SK-N-SH treated with all-trans-retinoic acid at 6 μM for 48 hours (cell line): ENCODE data around the gene ZNF432.

Experiments used
- ATAC-seq: fragments of 200-7000 bp; cut with Tn5 transposase; 3 replicates; pipeline ENCODE4 v1.9.1; 2020; ENCODE audit warnings: mild to moderate bottlenecking, moderate library complexity
- BACH2 ChIP-seq: fragments of 250-450 bp; sonication (Bioruptor Pico); IDR thresholded peaks from 2 replicates; pipeline ENCODE4 v1.9.0; 2021; ENCODE audit warnings: mild to moderate bottlenecking, borderline replicate concordance
- CSDC2 ChIP-seq: fragments of 250-450 bp; sonication (Bioruptor Pico); IDR thresholded peaks from 2 replicates; pipeline ENCODE4 v1.5.0; 2020; ENCODE audit warnings: mild to moderate bottlenecking, moderate library complexity
- RARB ChIP-seq: fragments of 250-450 bp; sonication (Bioruptor Pico); IDR thresholded peaks from 2 replicates; pipeline ENCODE4 v1.8.0; 2021; ENCODE audit warnings: mild to moderate bottlenecking, moderate library complexity
- ZNF565 ChIP-seq: fragments of 450-650 bp; formaldehyde crosslinking; conservative IDR thresholded peaks from 2 replicates; pipeline ENCODE4 v1.5.0; 2020; ENCODE audit warnings: low read depth, mild to moderate bottlenecking, moderate library complexity
- TF ChIP-seq, protein P1 (sequence below): fragments of 250-450 bp; sonication (Bioruptor Pico); IDR thresholded peaks from 2 replicates; pipeline ENCODE4 v1.8.0; 2021; ENCODE audit warnings: low read depth, mild to moderate bottlenecking, moderate library complexity, borderline replicate concordance
- TF ChIP-seq, protein P2 (sequence below): fragments of 250-450 bp; sonication (Bioruptor Pico); IDR thresholded peaks from 2 replicates; pipeline ENCODE4 v1.5.0; 2020; ENCODE audit warnings: mild to moderate bottlenecking, moderate library complexity

Gene ZNF432

DNA sequence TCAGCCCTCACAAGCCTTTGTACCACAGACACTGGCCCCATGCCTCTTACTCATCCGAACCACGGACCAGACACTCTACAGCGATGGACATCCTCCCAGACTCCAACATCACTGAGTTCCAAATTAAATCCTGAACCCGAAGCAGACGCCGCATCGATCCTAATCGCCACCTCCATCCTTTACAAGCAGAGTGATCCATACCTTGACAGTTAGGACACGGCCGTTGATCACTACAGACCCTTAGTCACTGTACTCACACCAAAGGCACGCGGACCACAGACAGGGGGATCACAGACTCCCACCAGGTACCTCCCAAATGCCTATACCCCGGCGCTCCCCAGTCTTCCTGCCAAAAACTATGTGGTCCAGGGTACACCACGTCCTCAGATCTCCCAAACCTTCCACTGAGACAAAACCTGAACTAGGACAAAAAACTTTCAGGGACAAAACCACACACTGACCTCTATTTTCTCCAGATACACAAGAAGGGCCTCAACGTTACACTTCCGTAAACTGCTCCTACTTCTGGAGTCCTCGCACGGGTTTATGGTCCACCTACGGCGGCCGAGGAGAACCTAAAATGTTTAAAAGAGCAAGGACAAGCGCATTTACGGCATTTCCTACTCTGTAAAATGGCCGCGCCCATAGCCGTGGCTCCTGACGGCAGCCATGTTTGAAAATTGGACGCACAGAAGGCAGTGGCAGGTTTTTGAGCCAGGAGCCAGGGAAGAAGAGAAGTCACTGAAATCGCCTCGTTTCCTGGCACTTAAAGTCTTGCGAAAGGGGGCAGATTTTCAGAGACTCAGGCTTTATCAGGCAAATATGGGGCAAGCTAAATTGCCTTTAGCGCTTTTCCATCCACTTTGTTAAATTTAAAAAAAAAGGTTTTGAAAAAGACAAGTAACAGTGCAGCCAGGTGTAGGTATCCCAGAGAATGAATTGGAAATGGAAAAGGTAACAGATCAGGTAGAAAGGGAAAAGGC is 62.0 kb downstream of the ZNF432 start, which contains the start of gene ZNF350:
TSS of gene ZNF350 (minus strand) at position 532 of the 983 bp plus-strand sequence. CDS start 12,480 bp downstream, outside the sequence.
- ATAC-seq: peak; percentile 100
- TF ChIP-seq, protein P1, sequence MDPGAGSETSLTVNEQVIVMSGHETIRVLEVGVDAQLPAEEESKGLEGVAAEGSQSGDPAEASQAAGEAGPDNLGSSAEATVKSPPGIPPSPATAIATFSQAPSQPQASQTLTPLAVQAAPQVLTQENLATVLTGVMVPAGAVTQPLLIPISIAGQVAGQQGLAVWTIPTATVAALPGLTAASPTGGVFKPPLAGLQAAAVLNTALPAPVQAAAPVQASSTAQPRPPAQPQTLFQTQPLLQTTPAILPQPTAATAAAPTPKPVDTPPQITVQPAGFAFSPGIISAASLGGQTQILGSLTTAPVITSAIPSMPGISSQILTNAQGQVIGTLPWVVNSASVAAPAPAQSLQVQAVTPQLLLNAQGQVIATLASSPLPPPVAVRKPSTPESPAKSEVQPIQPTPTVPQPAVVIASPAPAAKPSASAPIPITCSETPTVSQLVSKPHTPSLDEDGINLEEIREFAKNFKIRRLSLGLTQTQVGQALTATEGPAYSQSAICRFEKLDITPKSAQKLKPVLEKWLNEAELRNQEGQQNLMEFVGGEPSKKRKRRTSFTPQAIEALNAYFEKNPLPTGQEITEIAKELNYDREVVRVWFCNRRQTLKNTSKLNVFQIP: no peak
- TF ChIP-seq CSDC2: peak; percentile 73; the same call in 1 of the 2 replicates
- TF ChIP-seq, protein P2, sequence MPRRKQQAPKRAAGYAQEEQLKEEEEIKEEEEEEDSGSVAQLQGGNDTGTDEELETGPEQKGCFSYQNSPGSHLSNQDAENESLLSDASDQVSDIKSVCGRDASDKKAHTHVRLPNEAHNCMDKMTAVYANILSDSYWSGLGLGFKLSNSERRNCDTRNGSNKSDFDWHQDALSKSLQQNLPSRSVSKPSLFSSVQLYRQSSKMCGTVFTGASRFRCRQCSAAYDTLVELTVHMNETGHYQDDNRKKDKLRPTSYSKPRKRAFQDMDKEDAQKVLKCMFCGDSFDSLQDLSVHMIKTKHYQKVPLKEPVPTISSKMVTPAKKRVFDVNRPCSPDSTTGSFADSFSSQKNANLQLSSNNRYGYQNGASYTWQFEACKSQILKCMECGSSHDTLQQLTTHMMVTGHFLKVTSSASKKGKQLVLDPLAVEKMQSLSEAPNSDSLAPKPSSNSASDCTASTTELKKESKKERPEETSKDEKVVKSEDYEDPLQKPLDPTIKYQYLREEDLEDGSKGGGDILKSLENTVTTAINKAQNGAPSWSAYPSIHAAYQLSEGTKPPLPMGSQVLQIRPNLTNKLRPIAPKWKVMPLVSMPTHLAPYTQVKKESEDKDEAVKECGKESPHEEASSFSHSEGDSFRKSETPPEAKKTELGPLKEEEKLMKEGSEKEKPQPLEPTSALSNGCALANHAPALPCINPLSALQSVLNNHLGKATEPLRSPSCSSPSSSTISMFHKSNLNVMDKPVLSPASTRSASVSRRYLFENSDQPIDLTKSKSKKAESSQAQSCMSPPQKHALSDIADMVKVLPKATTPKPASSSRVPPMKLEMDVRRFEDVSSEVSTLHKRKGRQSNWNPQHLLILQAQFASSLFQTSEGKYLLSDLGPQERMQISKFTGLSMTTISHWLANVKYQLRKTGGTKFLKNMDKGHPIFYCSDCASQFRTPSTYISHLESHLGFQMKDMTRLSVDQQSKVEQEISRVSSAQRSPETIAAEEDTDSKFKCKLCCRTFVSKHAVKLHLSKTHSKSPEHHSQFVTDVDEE: 0 out of 2 replicates have a peak, but pooled peaks have one; percentile 40
- TF ChIP-seq BACH2 (CRISPR knock-in tag): 0 out of 2 replicates have a peak, but pooled peaks have one; percentile 59

DNA sequence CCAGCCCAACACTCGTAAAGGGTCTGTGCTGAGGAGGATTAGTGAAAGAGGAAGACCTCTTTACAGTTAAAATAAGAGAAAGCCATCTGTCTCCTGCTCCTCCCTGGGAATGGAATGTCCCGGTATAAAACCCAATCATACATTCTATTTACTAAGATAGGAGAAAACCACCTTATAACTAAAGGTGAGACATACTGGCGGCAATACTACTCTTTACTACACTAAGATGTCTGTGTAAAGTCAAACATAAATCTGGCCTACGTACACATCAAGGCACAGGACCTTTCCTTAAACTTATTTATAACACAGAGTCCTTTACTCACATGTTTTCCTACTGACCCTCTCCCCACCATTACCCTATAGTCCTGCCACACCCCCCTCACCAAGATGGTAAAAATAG is 65.3 kb downstream of the ZNF432 start:
- TF ChIP-seq RARB (CRISPR knock-in tag) (no peak), ZNF565 (no peak)
- ATAC-seq: no peak
